GM12891 (cell line): ENCODE measurements around the gene ELK3.

Source experiments
- PAX5 ChIP-seq: IDR thresholded peaks from 2 replicates; pipeline ENCODE4 v1.6.1; 2011; ENCODE audit warnings: low read length, moderate library complexity, mild to moderate bottlenecking; ENCODE audit not compliant: insufficient read depth, severe bottlenecking
- POLR2A ChIP-seq: IDR thresholded peaks from 2 replicates; pipeline ENCODE4 v1.6.1; 2011; ENCODE audit warnings: low read depth, low read length, control low read depth
- POLR2AphosphoS5 ChIP-seq: IDR thresholded peaks from 2 replicates; pipeline ENCODE4 v1.6.1; 2011; ENCODE audit warnings: low read depth, low read length, control low read depth
- SPI1 ChIP-seq: IDR thresholded peaks from 2 replicates; pipeline ENCODE4 v1.6.1; 2011; ENCODE audit warnings: low read depth, low read length, control low read depth
- TAF1 ChIP-seq: IDR thresholded peaks from 2 replicates; pipeline ENCODE4 v1.6.1; 2011; ENCODE audit warnings: low read depth, low read length, control low read depth

- TF ChIP-seq POLR2AphosphoS5: 0 out of 2 replicates have a peak, but pooled peaks have one; percentile 28
- no peak for TF ChIP-seq TAF1
- no peak for TF ChIP-seq POLR2A
- no peak for TF ChIP-seq SPI1
- no peak for TF ChIP-seq PAX5
Measured at GRCh38 chr12:96239711-96240635, 45.8 kb downstream of the ELK3 start.
